Spleen (tissue), 11 donors: ENCODE measurements around the gene MEG3. TPM values are rescaled to one million over a fixed set of nuclear protein-coding genes. Genes with fewer than 3 reads are reported as not detected.

Source experiments
- DNase-seq: peaks from one replicate; pipeline ENCODE4 v3.0.0-alpha.2; 2020
- H3K27ac ChIP-seq, 8 donors: fragments of 200-600 bp; sonication (generic) in 7 of 8; 1 replicate in 4 of 8; 2 replicates in 4 of 8; pipeline versions ENCODE4 v1.5.0 to v1.8.0; 2016 to 2021; ENCODE audit warnings: inconsistent platforms in 4 of 8, mild to moderate bottlenecking in 4 of 8, moderate library complexity in 1 of 8
- H3K27me3 ChIP-seq, 7 donors: fragments of 200-600 bp; sonication (generic) in 6 of 7; replicated peaks in 1 of 7; 1 replicate in 4 of 7; 2 replicates in 3 of 7; pipeline versions ENCODE4 v1.5.0 to v1.8.0; 2016 to 2021; ENCODE audit warnings: inconsistent platforms in 3 of 7, mild to moderate bottlenecking in 1 of 7
- H3K36me3 ChIP-seq, 6 donors: fragments of 200-600 bp; sonication (generic) in 5 of 6; 1 replicate in 4 of 6; 2 replicates in 2 of 6; pipeline versions ENCODE4 v1.5.0 to v1.8.0; 2016 to 2021; ENCODE audit warnings: inconsistent platforms in 2 of 6
- H3K4me1 ChIP-seq, 6 donors: fragments of 200-600 bp; sonication (generic) in 5 of 6; 1 replicate in 3 of 6; 2 replicates in 3 of 6; pipeline versions ENCODE4 v1.5.0 to v1.8.0; 2016 to 2021; ENCODE audit warnings: inconsistent platforms in 3 of 6
- H3K4me3 ChIP-seq, 8 donors: fragments of 200-600 bp; sonication (generic) in 7 of 8; 1 replicate in 4 of 8; 2 replicates in 4 of 8; pipeline versions ENCODE4 v1.5.0 to v1.8.0; 2016 to 2021; ENCODE audit warnings: inconsistent platforms in 4 of 8, mild to moderate bottlenecking in 4 of 8, moderate library complexity in 2 of 8
- H3K9me3 ChIP-seq, 8 donors: fragments of 200-600 bp; sonication (generic) in 7 of 8; 1 replicate in 4 of 8; 2 replicates in 4 of 8; pipeline versions ENCODE4 v1.5.0 to v1.8.0; 2016 to 2021; ENCODE audit warnings: inconsistent platforms in 4 of 8
- CTCF ChIP-seq, 11 experiments: fragments of 200-600 bp in 7 of 11; fragments of 450-650 bp in 4 of 11; sonication (generic) in 4 of 11; IDR thresholded peaks in 8 of 11; conservative IDR thresholded peaks in 3 of 11; 1 replicate in 7 of 11; 2 replicates in 4 of 11; pipeline versions ENCODE4 v1.4.0 to v1.8.0; 2016 to 2021; ENCODE audit warnings: antibody characterized with exemption in 11 of 11, inconsistent platforms in 4 of 11, mild to moderate bottlenecking in 1 of 11
- POLR2A ChIP-seq, 3 donors: fragments of 450-650 bp; IDR thresholded peaks; one replicate each; pipeline ENCODE4 v1.5.1; 2017; ENCODE audit warnings: antibody characterized with exemption in 3 of 3, mild to moderate bottlenecking in 1 of 3
- POLR2AphosphoS5 ChIP-seq, 3 donors: sonication (generic); formaldehyde crosslinking; IDR thresholded peaks; one replicate each; pipeline ENCODE4 v1.5.1; 2017; ENCODE audit warnings: antibody characterized with exemption in 3 of 3
- WGBS, 5 donors: extraction: QIAGEN DNeasy Blood & Tissue Kit in 3 of 5; methylation state at CpG; one replicate each; pipeline versions ENCODE4 v1.1.5 to v1.1.7; 2013 to 2018; 5-methylcytosine and 5-hydroxymethylcytosine counted together
- intact Hi-C: fragments of 100-400 bp; cut with DNase I; formaldehyde crosslinking; loops from one replicate; pipeline ENCODE4 v1.15.0; 2023; ENCODE audit warnings: low total_unique reads
- polyA plus RNA-seq, 3 donors: library from polyadenylated mRNA; stranded (reverse); fragments of 200-250 nt; gene quantifications; one replicate each; pipeline ENCODE4 v1.2.1, GENCODE V29; 2013
- total RNA-seq, 7 donors: library from RNA; depleted of rRNA in 3 of 7; stranded (reverse); fragments of >200 nt in 3 of 7; fragmentation: NEBNext Ultra II Directional in 4 of 7; extraction: Animal tissue kit (Norgen Biotek cat#: 25700) in 4 of 7; gene quantifications; one replicate each; pipeline versions ENCODE4 v1.1.0 to v1.2.1, GENCODE V29; 2016 to 2021
- donor health status: healthy with polysubstance abuse.
- donor health status: DM: no; HTN: no; CAD: no; lungs with moderate emphysema.
- donor health status: DM: no; HTN: no; CAD: no.
- donor health status: Bipolar disorder and iron deficiency.
- donor health status: healthy.
- donor health status: DM: no; HTN: no; CAD: no.
- donor health status: DM: yes; HTN: yes; CAD: no.

The MEG3 gene
- total and polyA plus RNA-seq, 10 donors = 86.5 to 763 (median 187) TPM

- no peak overlapping the region for H3K4me3 ChIP-seq
- peaks cover 0 to 6% (median 0%) of the 10 kb centered on the region in 7 donors for H3K27me3 ChIP-seq
- H3K4me1 ChIP-seq = no peaks in the 10 kb centered on the region
- no peak overlapping the region for H3K27ac ChIP-seq
- no peak for TF ChIP-seq POLR2A (IDR thresholded peaks at IDR 0.05)
- no peak for TF ChIP-seq POLR2AphosphoS5 (IDR thresholded peaks at IDR 0.05)
- TF ChIP-seq CTCF (IDR thresholded peaks at IDR 0.05 in 8 of 11, conservative IDR thresholded peaks at IDR 0.05 in 3 of 11) = no peak
- DNase-seq = no peak
- 86 to 92% (median 86%) methylated on average over 7 of the region's 7 CpGs for WGBS, 5 donors
- no peaks in the 10 kb centered on the region for H3K36me3 ChIP-seq
- peaks cover 0 to 1% (median 0%) of the 10 kb centered on the region in 8 donors for H3K9me3 ChIP-seq
- intact Hi-C loops = no loop called here
These were observed 23.7 kb upstream of the MEG3 start for GRCh38 chr14:100802179-100802578.

- intact Hi-C loops = no loop called here
- TF ChIP-seq POLR2AphosphoS5 (IDR thresholded peaks at IDR 0.05) = no peak
- no peak for TF ChIP-seq POLR2A (IDR thresholded peaks at IDR 0.05)
- TF ChIP-seq CTCF (IDR thresholded peaks at IDR 0.05 in 8 of 11, conservative IDR thresholded peaks at IDR 0.05 in 3 of 11) = no peak
- Histone ChIP-seq H3K27ac (no peak overlapping the region), H3K4me1 (no peaks in the 10 kb centered on the region), H3K9me3 (peaks cover 0 to 7% (median 2%) of the 10 kb centered on the region in 8 donors), H3K4me3 (no peak overlapping the region), H3K27me3 (peaks cover 0 to 6% (median 0%) of the 10 kb centered on the region in 7 donors), H3K36me3 (no peaks in the 10 kb centered on the region)
- DNase-seq = no peak
- WGBS, 5 donors = 81 to 89% (median 87%) methylated on average over 5 of the region's 5 CpGs
These were observed 23.2 kb upstream of the MEG3 start for GRCh38 chr14:100802766-100803165.

GRCh38 chr14:100803226-100803625 lies 22.7 kb upstream of the MEG3 start:
- Histone ChIP-seq H3K27ac (no peak overlapping the region), H3K4me3 (no peak overlapping the region), H3K4me1 (no peaks in the 10 kb centered on the region), H3K36me3 (no peaks in the 10 kb centered on the region), H3K9me3 (peaks cover 0 to 12% (median 6%) of the 10 kb centered on the region in 8 donors), H3K27me3 (peaks cover 0 to 6% (median 0%) of the 10 kb centered on the region in 7 donors)
- intact Hi-C loops = no loop called here
- TF ChIP-seq POLR2A (IDR thresholded peaks at IDR 0.05) = no peak
- no peak for TF ChIP-seq POLR2AphosphoS5 (IDR thresholded peaks at IDR 0.05)
- TF ChIP-seq CTCF (IDR thresholded peaks at IDR 0.05 in 8 of 11, conservative IDR thresholded peaks at IDR 0.05 in 3 of 11) = no peak
- DNase-seq = no peak
- WGBS, 5 donors = 90 to 97% (median 93%) methylated on average over 8 of the region's 8 CpGs

- TF ChIP-seq POLR2AphosphoS5 (IDR thresholded peaks at IDR 0.05) = no peak
- no peak for TF ChIP-seq POLR2A (IDR thresholded peaks at IDR 0.05)
- no peak for TF ChIP-seq CTCF (IDR thresholded peaks at IDR 0.05 in 8 of 11, conservative IDR thresholded peaks at IDR 0.05 in 3 of 11)
- Histone ChIP-seq H3K4me3 (no peak overlapping the region), H3K36me3 (no peaks in the 10 kb centered on the region), H3K27me3 (peaks cover 0 to 6% (median 0%) of the 10 kb centered on the region in 7 donors), H3K4me1 (no peaks in the 10 kb centered on the region), H3K27ac (no peak overlapping the region), H3K9me3 (peaks cover 0 to 16% (median 10%) of the 10 kb centered on the region in 8 donors)
- intact Hi-C loops = no loop called here
- 76 to 84% (median 83%) methylated on average over 13 to 14 of the region's 14 CpGs for WGBS, 5 donors
- no peak for DNase-seq
These were observed 22.2 kb upstream of the MEG3 start for GRCh38 chr14:100803676-100804075.
